Measurements from ENCODE around the gene TEK. TPM values are rescaled to one million over a fixed set of nuclear protein-coding genes. Genes with fewer than 3 reads are reported as not detected.
"Not testable (repeated sequence)": the region's sequence is repeated elsewhere in the genome, so short reads cannot be mapped to it uniquely, and the experiment has no call there.

The TEK gene
- total and polyA plus RNA-seq, 10 of the 15 experiments (the other 5 are each of a cell fraction or from before 2014, with no cell fraction given) = not detected

DNA sequence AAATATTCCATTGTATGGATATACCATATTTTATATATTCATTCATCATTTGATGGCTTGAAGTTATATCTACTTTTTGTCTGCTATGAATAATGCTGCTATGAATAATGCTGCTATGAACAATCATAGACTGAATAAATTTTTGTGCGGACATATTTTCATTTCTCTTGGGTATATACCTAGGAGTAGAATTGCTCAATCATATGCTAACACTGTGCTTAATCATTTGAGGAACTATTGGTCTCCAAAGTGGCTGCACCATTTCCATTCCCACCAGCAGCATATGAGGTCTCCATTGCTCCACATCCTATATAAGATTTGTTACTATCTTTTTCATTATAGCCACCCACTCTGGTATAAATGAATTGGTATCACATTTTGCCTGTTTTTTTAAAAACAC, 18.3 kb upstream of the TEK start:
- ATAC-seq = no peak
- ChIA-PET CTCF (no interaction called here), RAD21 (ENCODE audit: unreplicated experiment) (no interaction called here), POLR2A (no interaction called here), SMC1A (ENCODE audit: uncharacterized antibody, unreplicated experiment) (no interaction called here)
- Histone ChIP-seq H3K4me2 (ENCODE audit: control insufficient read depth, insufficient read depth) (no peak overlapping the region), H3K4me1 (ENCODE audit: control insufficient read depth, insufficient read depth, low read length) (no peaks in the 10 kb centered on the region), H2AFZ (ENCODE audit: control insufficient read depth, low read depth, low read length) (no peak overlapping the region), H3K4me3 (no peak overlapping the region), H3K36me3 (ENCODE audit: control insufficient read depth in 2 of 2, insufficient read depth in 2 of 2, low read length in 1 of 2) (no peaks in the 10 kb centered on the region), H3K79me2 (ENCODE audit: control insufficient read depth, insufficient read depth, low read length) (no peaks in the 10 kb centered on the region), H4K20me1 (ENCODE audit: control insufficient read depth, insufficient read depth) (no peaks in the 10 kb centered on the region), H3K27ac (ENCODE audit: control insufficient read depth, insufficient read depth) (no peak overlapping the region), H3K27me3 (replicated peaks in 1 of 2; ENCODE audit: control insufficient read depth in 2 of 2, insufficient read depth in 2 of 2, low read length in 1 of 2) (no peaks in the 10 kb centered on the region; a peak in 1 of 4 replicates), H3K9ac (ENCODE audit: control insufficient read depth, insufficient read depth, low read length) (no peak overlapping the region), H3K9me3 (replicated peaks; ENCODE audit: control insufficient read depth, insufficient read depth, low read length) (no peaks in the 10 kb centered on the region)
- 100% methylated on average over 1 of the region's 1 CpG for WGBS (ENCODE audit: insufficient coverage, insufficient replicate concordance, low lambda C conversion rate, missing lambda C conversion rate)
- no peak for DNase-seq (ENCODE audit: low read depth, low spot score)
- intact Hi-C loops (cut with micrococcal nuclease; ENCODE audit: unreplicated experiment) = no loop called here
- in situ Hi-C loops (cut with MboI) = no loop called here
- no TSS peak for BruUV-seq (replicated peaks)
- FAIRE-seq = no peak
- no peak for TF ChIP-seq NR2F1 (conservative IDR thresholded peaks at IDR 0.05)
- TF ChIP-seq, protein P1, sequence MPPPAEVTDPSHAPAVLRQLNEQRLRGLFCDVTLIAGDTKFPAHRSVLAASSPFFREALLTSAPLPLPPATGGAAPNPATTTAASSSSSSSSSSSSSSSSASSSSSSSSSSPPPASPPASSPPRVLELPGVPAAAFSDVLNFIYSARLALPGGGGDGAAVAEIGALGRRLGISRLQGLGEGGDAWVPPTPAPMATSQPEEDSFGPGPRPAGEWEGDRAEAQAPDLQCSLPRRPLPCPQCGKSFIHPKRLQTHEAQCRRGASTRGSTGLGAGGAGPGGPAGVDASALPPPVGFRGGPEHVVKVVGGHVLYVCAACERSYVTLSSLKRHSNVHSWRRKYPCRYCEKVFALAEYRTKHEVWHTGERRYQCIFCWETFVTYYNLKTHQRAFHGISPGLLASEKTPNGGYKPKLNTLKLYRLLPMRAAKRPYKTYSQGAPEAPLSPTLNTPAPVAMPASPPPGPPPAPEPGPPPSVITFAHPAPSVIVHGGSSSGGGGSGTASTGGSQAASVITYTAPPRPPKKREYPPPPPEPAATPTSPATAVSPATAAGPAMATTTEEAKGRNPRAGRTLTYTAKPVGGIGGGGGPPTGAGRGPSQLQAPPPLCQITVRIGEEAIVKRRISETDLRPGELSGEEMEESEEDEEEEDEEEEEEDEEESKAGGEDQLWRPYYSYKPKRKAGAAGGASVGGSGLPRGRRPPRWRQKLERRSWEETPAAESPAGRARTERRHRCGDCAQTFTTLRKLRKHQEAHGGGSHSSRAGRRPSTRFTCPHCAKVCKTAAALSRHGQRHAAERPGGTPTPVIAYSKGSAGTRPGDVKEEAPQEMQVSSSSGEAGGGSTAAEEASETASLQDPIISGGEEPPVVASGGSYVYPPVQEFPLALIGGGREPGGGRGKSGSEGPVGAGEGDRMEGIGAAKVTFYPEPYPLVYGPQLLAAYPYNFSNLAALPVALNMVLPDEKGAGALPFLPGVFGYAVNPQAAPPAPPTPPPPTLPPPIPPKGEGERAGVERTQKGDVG (CRISPR knock-in tag; IDR thresholded peaks at IDR 0.05) = no peak
- no peak for TF ChIP-seq TCF12 (IDR thresholded peaks at IDR 0.05; ENCODE audit: low read depth, low read length)
- TF ChIP-seq NR2C1 (IDR thresholded peaks at IDR 0.05) = no peak

DNA sequence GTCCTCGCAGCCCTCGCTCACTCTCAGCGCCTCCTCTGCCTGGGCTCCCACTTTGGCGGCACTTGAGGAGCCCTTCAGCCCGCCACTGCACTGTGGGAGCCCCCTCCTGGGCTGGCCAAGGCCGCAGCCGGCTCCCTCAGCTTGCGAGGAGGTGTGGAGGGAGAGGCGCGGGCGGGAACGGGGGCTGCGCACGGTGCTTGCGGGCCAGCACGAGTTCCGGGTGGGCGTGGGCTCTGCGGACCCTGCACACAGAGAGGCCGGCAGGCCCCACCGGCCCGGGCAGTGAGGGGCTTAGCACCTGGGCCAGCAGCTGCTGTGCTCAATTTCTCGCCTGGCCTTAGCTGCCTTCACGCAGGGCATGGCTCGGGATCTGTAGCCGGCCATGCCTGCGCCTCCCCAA, 16.5 kb upstream of the TEK start:
- H3K9me3 ChIP-seq (replicated peaks; ENCODE audit: control insufficient read depth, insufficient read depth, low read length); H3K79me2 ChIP-seq (ENCODE audit: control insufficient read depth, insufficient read depth, low read length); FAIRE-seq; POLR2A ChIA-PET; H3K4me2 ChIP-seq (ENCODE audit: control insufficient read depth, insufficient read depth); H3K9ac ChIP-seq (ENCODE audit: control insufficient read depth, insufficient read depth, low read length); H3K36me3 ChIP-seq (ENCODE audit: control insufficient read depth in 2 of 2, insufficient read depth in 2 of 2, low read length in 1 of 2); ATAC-seq; H3K27ac ChIP-seq (ENCODE audit: control insufficient read depth, insufficient read depth); SMC1A ChIA-PET (ENCODE audit: uncharacterized antibody, unreplicated experiment); BruUV-seq (replicated peaks); H3K27me3 ChIP-seq (replicated peaks in 1 of 2; ENCODE audit: control insufficient read depth in 2 of 2, insufficient read depth in 2 of 2, low read length in 1 of 2); H3K4me1 ChIP-seq (ENCODE audit: control insufficient read depth, insufficient read depth, low read length); H2AFZ ChIP-seq (ENCODE audit: control insufficient read depth, low read depth, low read length); RAD21 ChIA-PET (ENCODE audit: unreplicated experiment); DNase-seq (ENCODE audit: low read depth, low spot score); H4K20me1 ChIP-seq (ENCODE audit: control insufficient read depth, insufficient read depth); H3K4me3 ChIP-seq; in situ Hi-C loops (cut with MboI); intact Hi-C loops (cut with micrococcal nuclease; ENCODE audit: unreplicated experiment); CTCF ChIA-PET: not testable (repeated sequence)
- WGBS (ENCODE audit: insufficient coverage, insufficient replicate concordance, low lambda C conversion rate, missing lambda C conversion rate) = 71% methylated on average over 23 of the region's 27 CpGs

Measured in GM12878 (cell line).